ENCODE data around the gene OR1S2. TPM values are rescaled to one million over a fixed set of nuclear protein-coding genes. Genes with fewer than 3 reads are reported as not detected.

The OR1S2 gene
- total and polyA plus RNA-seq, 2 donors (not counting 1 experiment from before 2014, with no cell fraction given): not detected

- ATAC-seq (ENCODE audit: low read depth) (no peak), DNase-seq (no peak)
- no peaks in the 10 kb centered on the region for H3K4me1 Mint-ChIP-seq
- Histone ChIP-seq H3K4me3 (ENCODE audit: control extremely low read depth in 1 of 5, extremely low read depth in 1 of 5, insufficient read depth in 1 of 5, low read depth in 2 of 5, low read length in 4 of 5) (no peak overlapping the region), H3K79me2 (ENCODE audit: control insufficient read depth, insufficient read depth, low read length) (no peaks in the 10 kb centered on the region), H3K27ac (ENCODE audit: low read length in 2 of 2) (no peak overlapping the region), H2AFZ (ENCODE audit: insufficient read depth, low read depth, low read length, poor library complexity, severe bottlenecking) (no peak overlapping the region), H3K9me3 (ENCODE audit: control extremely low read depth in 1 of 3, control insufficient read depth in 2 of 3, insufficient read depth in 1 of 3, low read length in 2 of 3) (no peaks in the 10 kb centered on the region), H3K4me1 (ENCODE audit: control insufficient read depth in 2 of 2, insufficient read depth in 2 of 2, low read length in 2 of 2) (no peaks in the 10 kb centered on the region), H3K9ac (ENCODE audit: low read length) (no peak overlapping the region), H3K4me2 (replicated peaks; ENCODE audit: low read depth, low read length, poor library complexity, severe bottlenecking) (no peak overlapping the region), H4K20me1 (ENCODE audit: control insufficient read depth, insufficient read depth, low read length, poor library complexity, severe bottlenecking) (no peaks in the 10 kb centered on the region), H3K36me3 (replicated peaks in 1 of 2; ENCODE audit: control extremely low read depth in 1 of 2, control insufficient read depth in 1 of 2, extremely low read depth in 1 of 2, insufficient read depth in 2 of 2, low read length in 1 of 2) (no peaks in the 10 kb centered on the region), H3K27me3 (replicated peaks in 1 of 4; ENCODE audit: control extremely low read depth in 1 of 4, control insufficient read depth in 3 of 4, insufficient read depth in 4 of 4, low read length in 3 of 4) (no peaks in the 10 kb centered on the region)
- POLR2A ChIA-PET: no interaction called here
- CTCF ChIA-PET: no interaction called here
- intact Hi-C loops (cut with micrococcal nuclease): no loop called here
- peaks cover 12% of the 10 kb centered on the region for H3K27me3 Mint-ChIP-seq
- TF ChIP-seq CTCF (IDR thresholded peaks at IDR 0.05) (no peak), EZH2 (IDR thresholded peaks at IDR 0.05; ENCODE audit: borderline replicate concordance, insufficient read depth, low read depth, low read length, poor library complexity, severe bottlenecking) (no peak)
- no peak overlapping the region for H3K27ac Mint-ChIP-seq
- H3K4me3 Mint-ChIP-seq: no peak overlapping the region
- H3K9me3 Mint-ChIP-seq (ENCODE audit: insufficient read depth): peaks cover 5% of the 10 kb centered on the region
- WGBS (ENCODE audit: insufficient coverage): no CpG with 5 or more reads among the region's 1 CpG
Observed at GRCh38 chr11:58199271-58199670, 4.7 kb downstream of the OR1S2 start.

GRCh38 chr11:58195939-58196338 is 8.0 kb downstream of the OR1S2 start:
- Mint-ChIP-seq H3K27me3 (no peaks in the 10 kb centered on the region), H3K9me3 (ENCODE audit: insufficient read depth) (peaks cover 5% of the 10 kb centered on the region), H3K4me3 (no peak overlapping the region), H3K27ac (no peak overlapping the region), H3K4me1 (no peaks in the 10 kb centered on the region)
- Histone ChIP-seq H3K36me3 (replicated peaks in 1 of 2; ENCODE audit: control extremely low read depth in 1 of 2, control insufficient read depth in 1 of 2, extremely low read depth in 1 of 2, insufficient read depth in 2 of 2, low read length in 1 of 2) (no peaks in the 10 kb centered on the region), H3K4me2 (replicated peaks; ENCODE audit: low read depth, low read length, poor library complexity, severe bottlenecking) (no peak overlapping the region), H3K4me3 (ENCODE audit: control extremely low read depth in 1 of 5, extremely low read depth in 1 of 5, insufficient read depth in 1 of 5, low read depth in 2 of 5, low read length in 4 of 5) (no peak overlapping the region), H3K4me1 (ENCODE audit: control insufficient read depth in 2 of 2, insufficient read depth in 2 of 2, low read length in 2 of 2) (no peaks in the 10 kb centered on the region), H3K79me2 (ENCODE audit: control insufficient read depth, insufficient read depth, low read length) (no peaks in the 10 kb centered on the region), H3K9me3 (ENCODE audit: control extremely low read depth in 1 of 3, control insufficient read depth in 2 of 3, insufficient read depth in 1 of 3, low read length in 2 of 3) (no peaks in the 10 kb centered on the region), H4K20me1 (ENCODE audit: control insufficient read depth, insufficient read depth, low read length, poor library complexity, severe bottlenecking) (no peaks in the 10 kb centered on the region), H3K27me3 (replicated peaks in 1 of 4; ENCODE audit: control extremely low read depth in 1 of 4, control insufficient read depth in 3 of 4, insufficient read depth in 4 of 4, low read length in 3 of 4) (no peaks in the 10 kb centered on the region), H3K27ac (ENCODE audit: low read length in 2 of 2) (no peak overlapping the region), H3K9ac (ENCODE audit: low read length) (no peak overlapping the region), H2AFZ (ENCODE audit: insufficient read depth, low read depth, low read length, poor library complexity, severe bottlenecking) (no peak overlapping the region)
- ATAC-seq (ENCODE audit: low read depth): no peak
- TF ChIP-seq EZH2 (IDR thresholded peaks at IDR 0.05; ENCODE audit: borderline replicate concordance, insufficient read depth, low read depth, low read length, poor library complexity, severe bottlenecking) (no peak), CTCF (IDR thresholded peaks at IDR 0.05) (no peak)
- CTCF ChIA-PET: no interaction called here
- POLR2A ChIA-PET: no interaction called here
- DNase-seq: no peak
- intact Hi-C loops (cut with micrococcal nuclease): no loop called here
- no CpG with 5 or more reads among the region's 2 CpGs for WGBS (ENCODE audit: insufficient coverage)

Measured in B cell (primary cell).